Panc1 (cell line): ENCODE measurements around the gene RCBTB2. TPM values are rescaled to one million over a fixed set of nuclear protein-coding genes. Genes with fewer than 3 reads are reported as not detected.

Experiments
- ATAC-seq: fragments of 200-7000 bp; cut with Tn5 transposase; 2 replicates; pipeline ENCODE4 v1.9.1; 2020; ENCODE audit warnings: mild to moderate bottlenecking, moderate library complexity
- BruUV-seq: library from RNA; stranded (reverse); fragments of 400-500 nt; replicated peaks from 2 replicates; lab custom pipeline; 2021; lab: Mats Ljungman, UMichigan
- CTCF ChIA-PET: fragments of 300-600 bp; sonication (Branson Sonifier 250); formaldehyde crosslinking; loops from one replicate; lab custom pipeline; 2022; ENCODE audit warnings: antibody characterized with exemption; lab: Charles Lee
- POLR2A ChIA-PET: fragments of 300-600 bp; sonication (Branson Sonifier 250); formaldehyde crosslinking; loops from one replicate; lab custom pipeline; 2022; ENCODE audit warnings: antibody characterized with exemption; lab: Charles Lee
- DNase-seq: peaks from one replicate; pipeline ENCODE4 v3.0.0-alpha.2; 2010; ENCODE audit warnings: low read depth, low spot score
- H3K27ac ChIP-seq: 2 replicates; pipeline ENCODE4 v1.5.1; 2011; ENCODE audit warnings: mild to moderate bottlenecking, low read length, inconsistent platforms
- H3K27me3 ChIP-seq: fragments of 200-500 bp; sonication (Bioruptor generic); 2 replicates; pipeline ENCODE4 v1.6.0; 2014; ENCODE audit warnings: low read length, inconsistent platforms; ENCODE audit not compliant: control insufficient read depth, insufficient read depth
- H3K36me3 ChIP-seq: fragments of 200-500 bp; sonication (Bioruptor generic); 2 replicates; pipeline ENCODE4 v1.5.1; 2014; ENCODE audit warnings: inconsistent platforms, mild to moderate bottlenecking, low read length, moderate library complexity; ENCODE audit not compliant: control insufficient read depth, insufficient read depth
- H3K4me1 ChIP-seq: 2 replicates; pipeline ENCODE4 v1.5.1; 2011; ENCODE audit warnings: inconsistent platforms, mild to moderate bottlenecking, low read length, moderate library complexity; ENCODE audit not compliant: control insufficient read depth, insufficient read depth
- H3K4me3 ChIP-seq, 2 experiments: 2 replicates each; pipeline ENCODE4 v1.5.1; 2011 to 2012; ENCODE audit warnings: low read depth in 2 of 2, low read length in 2 of 2, mild to moderate bottlenecking in 2 of 2, inconsistent platforms in 1 of 2, moderate library complexity in 1 of 2
- H3K9me3 ChIP-seq: fragments of 200-500 bp; sonication (Bioruptor generic); 2 replicates; pipeline ENCODE4 v1.5.1; 2014; ENCODE audit warnings: low read depth, mild to moderate bottlenecking, inconsistent platforms, low read length, moderate library complexity; ENCODE audit not compliant: control insufficient read depth, insufficient read depth
- POLR2AphosphoS5 ChIP-seq: IDR thresholded peaks from 2 replicates; pipeline ENCODE4 v1.6.1; 2012; ENCODE audit warnings: mild to moderate bottlenecking, low read depth, low read length, moderate library complexity
- REST ChIP-seq, 2 experiments: IDR thresholded peaks; 2 replicates each; pipeline ENCODE4 v1.6.1; 2011 to 2012; ENCODE audit warnings: low read depth in 2 of 2, control low read depth in 1 of 2, low read length in 1 of 2, mild to moderate bottlenecking in 1 of 2, moderate library complexity in 1 of 2; ENCODE audit not compliant: insufficient read depth in 1 of 2
- SIN3A ChIP-seq: IDR thresholded peaks from 2 replicates; pipeline ENCODE4 v1.6.1; 2012; ENCODE audit warnings: low read depth, mild to moderate bottlenecking, low read length, moderate library complexity, borderline replicate concordance; ENCODE audit not compliant: insufficient read depth
- TCF7L2 ChIP-seq: IDR thresholded peaks from 2 replicates; pipeline ENCODE4 v1.6.1; 2011; ENCODE audit warnings: mild to moderate bottlenecking, low read depth, low read length, inconsistent platforms
- in situ Hi-C: cut with HindIII; loops from 2 replicates; pipeline ENCODE4 v1.10.0; 2016; ENCODE audit warnings: low sequenced_read_pairs, low pct_unique_long_range_greater_than_20kb
- intact Hi-C: fragments of 100-400 bp; cut with micrococcal nuclease; formaldehyde crosslinking; loops from one replicate; pipeline ENCODE4 v1.10.0; 2022; ENCODE audit not compliant: unreplicated experiment
- total RNA-seq: library from RNA; stranded (reverse); gene quantifications from one replicate; pipeline ENCODE4 v1.2.1, GENCODE V29; 2021; ENCODE audit not compliant: unreplicated experiment
- TF ChIP-seq, protein P1 (sequence below): fragments of 450-650 bp; IDR thresholded peaks from 2 replicates; pipeline ENCODE4 v1.5.1; 2017; ENCODE audit warnings: mild to moderate bottlenecking

RCBTB2 gene
- total RNA-seq, 1 experiment from 2014 or later, result 4.4 TPM

DNA sequence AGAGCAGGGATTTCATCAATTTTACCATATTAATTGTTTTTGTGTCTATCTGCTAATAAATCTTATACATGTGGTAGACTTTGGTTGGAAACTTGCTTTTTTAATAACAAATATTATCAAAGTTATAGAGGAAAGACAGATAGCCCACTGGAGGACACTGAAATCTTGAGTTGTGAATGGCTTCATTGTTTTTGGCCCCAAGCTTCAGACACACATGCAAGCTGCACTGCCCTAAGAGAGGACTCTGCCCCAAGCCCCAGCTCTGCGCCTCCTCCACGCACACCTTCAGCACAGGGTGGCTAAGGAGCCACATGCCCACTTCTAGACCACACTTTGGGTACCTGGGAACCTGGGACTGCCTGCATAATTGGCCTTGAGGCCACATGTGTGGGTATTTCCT lies 35.2 kb downstream of the RCBTB2 start:
- BruUV-seq, result no TSS peak
- TF ChIP-seq POLR2AphosphoS5, result no peak
- TF ChIP-seq, protein P1, sequence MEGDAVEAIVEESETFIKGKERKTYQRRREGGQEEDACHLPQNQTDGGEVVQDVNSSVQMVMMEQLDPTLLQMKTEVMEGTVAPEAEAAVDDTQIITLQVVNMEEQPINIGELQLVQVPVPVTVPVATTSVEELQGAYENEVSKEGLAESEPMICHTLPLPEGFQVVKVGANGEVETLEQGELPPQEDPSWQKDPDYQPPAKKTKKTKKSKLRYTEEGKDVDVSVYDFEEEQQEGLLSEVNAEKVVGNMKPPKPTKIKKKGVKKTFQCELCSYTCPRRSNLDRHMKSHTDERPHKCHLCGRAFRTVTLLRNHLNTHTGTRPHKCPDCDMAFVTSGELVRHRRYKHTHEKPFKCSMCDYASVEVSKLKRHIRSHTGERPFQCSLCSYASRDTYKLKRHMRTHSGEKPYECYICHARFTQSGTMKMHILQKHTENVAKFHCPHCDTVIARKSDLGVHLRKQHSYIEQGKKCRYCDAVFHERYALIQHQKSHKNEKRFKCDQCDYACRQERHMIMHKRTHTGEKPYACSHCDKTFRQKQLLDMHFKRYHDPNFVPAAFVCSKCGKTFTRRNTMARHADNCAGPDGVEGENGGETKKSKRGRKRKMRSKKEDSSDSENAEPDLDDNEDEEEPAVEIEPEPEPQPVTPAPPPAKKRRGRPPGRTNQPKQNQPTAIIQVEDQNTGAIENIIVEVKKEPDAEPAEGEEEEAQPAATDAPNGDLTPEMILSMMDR, result no peak
- TF ChIP-seq REST (IDR thresholded peaks at IDR 0.05; ENCODE audit: insufficient read depth in 1 of 2, low read depth in 2 of 2, low read length in 1 of 2), result no peak
- no peak for TF ChIP-seq TCF7L2
- TF ChIP-seq SIN3A, result no peak
- CTCF ChIA-PET, result no interaction called here
- Histone ChIP-seq H3K27ac (no peak overlapping the region), H3K36me3 (no peaks in the 10 kb centered on the region), H3K27me3 (no peaks in the 10 kb centered on the region), H3K9me3 (no peaks in the 10 kb centered on the region), H3K4me1 (no peaks in the 10 kb centered on the region), H3K4me3 (no peak overlapping the region)
- POLR2A ChIA-PET, result no interaction called here
- intact Hi-C loops (no loop called here), in situ Hi-C loops (no loop called here)
- DNase-seq (no peak), ATAC-seq (no peak)

- intact Hi-C loops, result no loop called here
- POLR2A ChIA-PET, result no interaction called here
- Histone ChIP-seq H3K4me3 (no peak overlapping the region), H3K9me3 (no peaks in the 10 kb centered on the region), H3K27ac (no peak overlapping the region), H3K36me3 (no peaks in the 10 kb centered on the region), H3K27me3 (no peaks in the 10 kb centered on the region), H3K4me1 (no peaks in the 10 kb centered on the region)
- in situ Hi-C loops, result no loop called here
- BruUV-seq, result no TSS peak
- DNase-seq, result no peak
- CTCF ChIA-PET, result no interaction called here
- TF ChIP-seq REST (IDR thresholded peaks at IDR 0.05; ENCODE audit: insufficient read depth in 1 of 2, low read depth in 2 of 2, low read length in 1 of 2), result no peak
- TF ChIP-seq POLR2AphosphoS5, result no peak
- TF ChIP-seq, protein P1, result no peak
- TF ChIP-seq SIN3A, result no peak
- no peak for TF ChIP-seq TCF7L2
- no peak for ATAC-seq
Observed at GRCh38 chr13:48496271-48497161, 36.4 kb downstream of the RCBTB2 start.
